ENCODE results near the gene NUP214. TPM values are rescaled to one million over a fixed set of nuclear protein-coding genes. Genes with fewer than 3 reads are reported as not detected.

NUP214 gene
- total RNA-seq, 1 experiment from 2014 or later = 64.2 TPM

- BruUV-seq (replicated peaks) = no TSS peak
- intact Hi-C loops (cut with micrococcal nuclease; ENCODE audit: unreplicated experiment) = no loop called here
- no peak overlapping the region for H3K27ac ChIP-seq (ENCODE audit: low read depth, low read length, poor library complexity, severe bottlenecking)
- peaks cover 35% of the 10 kb centered on the region for H3K36me3 ChIP-seq (ENCODE audit: insufficient read depth, low read length, poor library complexity, severe bottlenecking)
- H3K4me1 ChIP-seq (ENCODE audit: insufficient read depth, low read length, poor library complexity, severe bottlenecking) = no peaks in the 10 kb centered on the region
- H3K9me3 ChIP-seq (ENCODE audit: low read depth, low read length, poor library complexity, severe bottlenecking) = no peaks in the 10 kb centered on the region
- ChIA-PET CTCF (no interaction called here), POLR2A (ENCODE audit: low non-redundant PET) (interaction anchor here (0.5 kb wide), 1 partner anchor 1001 kb away, joined by 3 read pairs; no protein-coding TSS in a partner anchor)
- DNase-seq (ENCODE audit: low spot score) = no peak
- TF ChIP-seq, protein P1, sequence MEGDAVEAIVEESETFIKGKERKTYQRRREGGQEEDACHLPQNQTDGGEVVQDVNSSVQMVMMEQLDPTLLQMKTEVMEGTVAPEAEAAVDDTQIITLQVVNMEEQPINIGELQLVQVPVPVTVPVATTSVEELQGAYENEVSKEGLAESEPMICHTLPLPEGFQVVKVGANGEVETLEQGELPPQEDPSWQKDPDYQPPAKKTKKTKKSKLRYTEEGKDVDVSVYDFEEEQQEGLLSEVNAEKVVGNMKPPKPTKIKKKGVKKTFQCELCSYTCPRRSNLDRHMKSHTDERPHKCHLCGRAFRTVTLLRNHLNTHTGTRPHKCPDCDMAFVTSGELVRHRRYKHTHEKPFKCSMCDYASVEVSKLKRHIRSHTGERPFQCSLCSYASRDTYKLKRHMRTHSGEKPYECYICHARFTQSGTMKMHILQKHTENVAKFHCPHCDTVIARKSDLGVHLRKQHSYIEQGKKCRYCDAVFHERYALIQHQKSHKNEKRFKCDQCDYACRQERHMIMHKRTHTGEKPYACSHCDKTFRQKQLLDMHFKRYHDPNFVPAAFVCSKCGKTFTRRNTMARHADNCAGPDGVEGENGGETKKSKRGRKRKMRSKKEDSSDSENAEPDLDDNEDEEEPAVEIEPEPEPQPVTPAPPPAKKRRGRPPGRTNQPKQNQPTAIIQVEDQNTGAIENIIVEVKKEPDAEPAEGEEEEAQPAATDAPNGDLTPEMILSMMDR (conservative IDR thresholded peaks at IDR 0.05; ENCODE audit: low read depth, low read length) = no peak
- TF ChIP-seq EZH2 (IDR thresholded peaks at IDR 0.05; ENCODE audit: borderline replicate concordance, low read depth, low read length, poor library complexity, severe bottlenecking) = no peak
- no peak overlapping the region for H3K4me3 ChIP-seq (ENCODE audit: low read depth, low read length, poor library complexity, severe bottlenecking)
- no peaks in the 10 kb centered on the region for H3K27me3 ChIP-seq (replicated peaks; ENCODE audit: insufficient read depth, low read depth, low read length, poor library complexity)
Observed at GRCh38 chr9:131167146-131167692, 41.8 kb downstream of the NUP214 start.

DNA sequence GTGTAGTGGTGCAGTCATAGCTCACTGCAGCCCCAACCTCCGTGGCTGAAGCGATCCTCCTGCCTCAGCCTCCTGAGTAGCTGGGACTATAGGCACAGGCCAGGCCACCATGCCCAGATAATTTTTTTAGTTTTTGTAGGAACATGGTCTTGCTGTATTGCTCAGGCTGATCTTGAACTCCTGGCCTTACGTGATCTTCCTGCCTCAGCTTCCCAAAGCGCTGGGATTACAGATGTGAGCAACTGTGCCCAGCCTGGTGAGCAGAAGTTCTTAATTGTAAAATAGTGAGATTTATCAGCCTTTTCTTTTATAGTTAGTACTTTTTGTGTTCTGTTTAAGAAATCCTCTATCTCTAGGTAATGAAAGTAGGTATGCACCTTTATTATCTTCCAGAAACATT, 42.5 kb downstream of the NUP214 start:
- no TSS peak for BruUV-seq (replicated peaks)
- POLR2A ChIA-PET (ENCODE audit: low non-redundant PET) = no interaction called here

DNA sequence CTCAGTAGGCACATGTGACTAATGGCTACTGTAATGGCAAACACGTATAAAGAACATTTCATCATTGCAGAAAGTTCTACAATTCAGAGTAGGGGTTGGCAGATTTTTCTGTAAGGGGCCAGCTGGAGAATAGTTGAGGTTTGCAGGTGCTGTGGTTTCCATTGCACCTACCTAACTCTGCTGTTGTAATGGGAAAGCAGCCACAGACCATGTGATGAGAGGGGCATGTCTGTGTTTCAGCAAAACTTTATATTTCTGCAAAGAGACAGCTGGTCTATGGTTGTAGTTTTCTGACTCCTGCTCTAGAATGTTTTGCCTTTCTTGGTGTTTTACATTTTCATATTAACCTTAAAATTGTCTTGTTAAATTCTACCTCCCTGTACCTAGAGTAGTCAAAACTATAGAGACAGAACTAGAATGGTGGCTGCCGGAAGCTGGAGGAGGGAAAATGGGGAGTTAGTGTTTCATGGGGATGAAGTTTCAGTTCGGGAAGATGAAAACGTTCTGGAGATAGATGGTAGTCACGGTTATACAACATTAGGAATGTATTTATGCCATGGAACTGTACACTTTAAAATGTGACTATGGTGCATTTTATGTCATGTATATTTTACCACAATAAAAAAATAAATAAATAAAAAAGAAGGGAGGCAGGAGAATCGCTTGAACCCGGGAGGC, 44.3 kb downstream of the NUP214 start:
- CTCF ChIA-PET = interaction anchor here (0.7 kb wide), 1 partner anchor 342 kb away, joined by 6 read pairs; no protein-coding TSS in a partner anchor
- POLR2A ChIA-PET (ENCODE audit: low non-redundant PET) = no interaction called here
- Histone ChIP-seq H3K4me1 (ENCODE audit: insufficient read depth, low read length, poor library complexity, severe bottlenecking) (no peaks in the 10 kb centered on the region), H3K36me3 (ENCODE audit: insufficient read depth, low read length, poor library complexity, severe bottlenecking) (peaks cover 23% of the 10 kb centered on the region), H3K9me3 (ENCODE audit: low read depth, low read length, poor library complexity, severe bottlenecking) (no peaks in the 10 kb centered on the region), H3K4me3 (ENCODE audit: low read depth, low read length, poor library complexity, severe bottlenecking) (no peak overlapping the region), H3K27ac (ENCODE audit: low read depth, low read length, poor library complexity, severe bottlenecking) (no peak overlapping the region), H3K27me3 (replicated peaks; ENCODE audit: insufficient read depth, low read depth, low read length, poor library complexity) (no peaks in the 10 kb centered on the region)
- no TSS peak for BruUV-seq (replicated peaks)
- intact Hi-C loops (cut with micrococcal nuclease; ENCODE audit: unreplicated experiment) = loop anchor here (10.0 kb wide), 1 partner anchor 115 kb away; no protein-coding TSS in a partner anchor
- no peak for DNase-seq (ENCODE audit: low spot score)
- TF ChIP-seq, protein P1 (conservative IDR thresholded peaks at IDR 0.05; ENCODE audit: low read depth, low read length) = no peak
- no peak for TF ChIP-seq EZH2 (IDR thresholded peaks at IDR 0.05; ENCODE audit: borderline replicate concordance, low read depth, low read length, poor library complexity, severe bottlenecking)

More for the DNA sequence above, 42.5 kb downstream of the NUP214 start:
- Histone ChIP-seq H3K4me3 (ENCODE audit: low read depth, low read length, poor library complexity, severe bottlenecking) (no peak overlapping the region), H3K27me3 (replicated peaks; ENCODE audit: insufficient read depth, low read depth, low read length, poor library complexity) (no peaks in the 10 kb centered on the region), H3K4me1 (ENCODE audit: insufficient read depth, low read length, poor library complexity, severe bottlenecking) (no peaks in the 10 kb centered on the region), H3K36me3 (ENCODE audit: insufficient read depth, low read length, poor library complexity, severe bottlenecking) (peaks cover 28% of the 10 kb centered on the region), H3K9me3 (ENCODE audit: low read depth, low read length, poor library complexity, severe bottlenecking) (no peaks in the 10 kb centered on the region), H3K27ac (ENCODE audit: low read depth, low read length, poor library complexity, severe bottlenecking) (no peak overlapping the region)
- CTCF ChIA-PET = no interaction called here
- TF ChIP-seq EZH2 (IDR thresholded peaks at IDR 0.05; ENCODE audit: borderline replicate concordance, low read depth, low read length, poor library complexity, severe bottlenecking) = no peak
- TF ChIP-seq, protein P1 (conservative IDR thresholded peaks at IDR 0.05; ENCODE audit: low read depth, low read length) = no peak
- intact Hi-C loops (cut with micrococcal nuclease; ENCODE audit: unreplicated experiment) = no loop called here
- no peak for DNase-seq (ENCODE audit: low spot score)
